Transverse colon (tissue), 4 donors: ENCODE measurements around the gene GNAI3.

Experiments used
- CTCF ChIP-seq, 5 experiments: fragments of 200-600 bp in 3 of 5; fragments of 450-650 bp in 2 of 5; sonication (generic) in 3 of 5; IDR thresholded peaks; 1 replicate in 2 of 5; 2 replicates in 3 of 5; pipeline ENCODE4 v1.5.1; 2016 to 2017; ENCODE audit warnings: antibody characterized with exemption in 5 of 5, inconsistent platforms in 3 of 5, mild to moderate bottlenecking in 2 of 5, moderate library complexity in 1 of 5
- EP300 ChIP-seq: sonication (generic); formaldehyde crosslinking; IDR thresholded peaks from one replicate; pipeline ENCODE4 v1.6.1; 2017; ENCODE audit warnings: antibody characterized with exemption, low read depth
- POLR2A ChIP-seq: fragments of 450-650 bp; IDR thresholded peaks from one replicate; pipeline ENCODE4 v1.6.1; 2016; ENCODE audit warnings: antibody characterized with exemption, mild to moderate bottlenecking, moderate library complexity
- POLR2AphosphoS5 ChIP-seq, 3 donors: sonication (generic); formaldehyde crosslinking; IDR thresholded peaks; one replicate each; pipeline ENCODE4 v1.6.1; 2016; ENCODE audit warnings: antibody characterized with exemption in 3 of 3

GRCh38 chr1:109589177-109589576 is 40.8 kb downstream of the GNAI3 start:
- TF ChIP-seq CTCF (IDR thresholded peaks at IDR 0.05) (no peak), EP300 (no peak), POLR2A (no peak), POLR2AphosphoS5 (IDR thresholded peaks at IDR 0.05) (no peak)
